K562 (cell line): ENCODE results near the gene SSTR5.

Experiments
- CCNT2 ChIP-seq: IDR thresholded peaks from 2 replicates; pipeline ENCODE4 v1.6.1; 2011; ENCODE audit warnings: borderline replicate concordance, low read depth, mild to moderate bottlenecking, moderate library complexity, mixed read lengths, low read length; ENCODE audit not compliant: insufficient read length; ENCODE audit errors: extremely low read depth
- CHD2 ChIP-seq: IDR thresholded peaks from 2 replicates; pipeline ENCODE4 v1.6.1; 2011; ENCODE audit warnings: low read depth, low read length
- CTCF ChIP-seq, 3 experiments: IDR thresholded peaks in 2 of 3; conservative IDR thresholded peaks in 1 of 3; 2 replicates each; pipeline ENCODE4 v1.5.1; 2011 to 2012; ENCODE audit warnings: low read length in 3 of 3, mild to moderate bottlenecking in 3 of 3, control low read depth in 2 of 3, improper control_type of control experiment in 1 of 3, inconsistent platforms in 1 of 3, low read depth in 1 of 3, mixed read lengths in 1 of 3, moderate library complexity in 1 of 3; ENCODE audit not compliant: insufficient read depth in 2 of 3
- ETV6 ChIP-seq, 3 experiments: fragments of 150-350 bp in 1 of 3; sonication (generic) in 1 of 3; formaldehyde crosslinking in 1 of 3; IDR thresholded peaks; 2 replicates each; pipeline versions ENCODE4 v1.6.1 to v1.8.0; 2014 to 2022; ENCODE audit warnings: borderline replicate concordance in 2 of 3, low read depth in 2 of 3, antibody characterized with exemption in 1 of 3, low read length in 1 of 3, mild to moderate bottlenecking in 1 of 3, missing genetic modification reagents in 1 of 3
- NKRF ChIP-seq: fragments of 450-650 bp; IDR thresholded peaks from 2 replicates; pipeline ENCODE4 v1.6.1; 2016; ENCODE audit warnings: borderline replicate concordance
- POLR2AphosphoS5 ChIP-seq: IDR thresholded peaks from 2 replicates; pipeline ENCODE4 v1.6.1; 2011; ENCODE audit warnings: mild to moderate bottlenecking, low read depth, low read length, moderate library complexity; ENCODE audit not compliant: control insufficient read depth, insufficient read depth
- STAT5A ChIP-seq: IDR thresholded peaks from 2 replicates; pipeline ENCODE4 v1.6.1; 2012; ENCODE audit warnings: low read length, inconsistent platforms, borderline replicate concordance
- TEAD4 ChIP-seq, 2 experiments: sonication (generic) in 1 of 2; formaldehyde crosslinking in 1 of 2; IDR thresholded peaks; 2 replicates each; pipeline versions ENCODE4 v1.6.1 to v1.8.0; 2012 to 2022; ENCODE audit warnings: borderline replicate concordance in 1 of 2, inconsistent platforms in 1 of 2, low read length in 1 of 2, mild to moderate bottlenecking in 1 of 2, missing genetic modification reagents in 1 of 2
- ZNF398 ChIP-seq: fragments of 250-450 bp; sonication (Bioruptor Pico); IDR thresholded peaks from 2 replicates; pipeline ENCODE4 v1.8.0; 2021; ENCODE audit warnings: moderate library complexity, mild to moderate bottlenecking, inconsistent platforms
- ZNF436 ChIP-seq: fragments of 250-450, 450-650 bp; sonication (Bioruptor Pico); formaldehyde crosslinking; IDR thresholded peaks from 2 replicates; pipeline ENCODE4 v1.7.0; 2020; ENCODE audit warnings: mild to moderate bottlenecking
- TF ChIP-seq, protein P1 (sequence below): sonication (generic); formaldehyde crosslinking; IDR thresholded peaks from 2 replicates; pipeline ENCODE4 v1.8.1; 2022; ENCODE audit warnings: missing genetic modification reagents
- TF ChIP-seq, protein P2 (sequence below): fragments of 250-450 bp; sonication (Bioruptor Pico); IDR thresholded peaks from 2 replicates; pipeline ENCODE4 v1.8.0; 2022; ENCODE audit warnings: moderate library complexity, mild to moderate bottlenecking, inconsistent platforms

DNA sequence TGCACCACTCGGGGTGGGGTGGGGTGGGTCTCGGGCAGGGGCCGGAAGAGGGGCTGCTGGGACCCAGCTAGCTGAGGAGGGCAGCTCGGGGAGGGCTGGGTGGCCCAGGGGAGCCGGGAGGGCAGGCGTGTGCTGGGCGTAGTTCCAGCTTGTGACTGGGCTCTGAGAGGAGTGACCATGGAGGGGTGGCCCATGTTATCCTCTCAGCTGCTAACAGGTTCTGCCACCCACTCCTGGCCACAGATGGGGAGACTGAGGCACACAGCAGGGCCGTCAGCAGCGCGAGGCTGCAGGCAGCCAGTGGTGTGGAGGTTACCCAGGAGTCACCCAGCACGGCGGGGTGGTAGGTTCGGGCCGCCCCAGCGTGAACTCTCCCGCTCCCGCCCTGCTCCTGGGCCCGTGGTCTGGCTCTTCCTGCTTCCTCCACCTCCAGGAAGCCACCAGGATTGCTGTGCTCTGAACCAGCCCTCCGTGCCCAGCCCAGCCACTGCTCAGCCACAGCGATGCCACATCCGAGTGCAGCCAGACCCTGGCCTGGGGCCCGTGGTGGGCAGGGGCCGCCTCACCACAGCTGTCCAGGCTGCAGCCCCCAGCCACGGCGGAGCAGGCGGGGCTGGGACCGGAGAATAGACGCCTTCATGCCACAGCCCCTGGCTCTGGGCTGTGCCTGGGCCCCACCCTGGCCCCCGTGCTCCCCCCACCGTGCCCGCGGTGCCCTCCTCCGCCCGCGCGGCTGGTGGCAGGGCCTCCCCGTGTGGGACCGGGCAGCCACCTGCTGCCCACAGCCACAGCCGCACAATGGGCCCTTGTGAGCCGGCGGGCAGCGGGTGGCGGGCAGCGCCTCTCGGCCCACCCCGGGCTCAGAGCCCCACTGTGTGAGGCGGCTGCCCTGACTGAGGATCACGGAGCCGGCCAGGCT lies 26.3 kb upstream of the SSTR5 start:
- no peak for TF ChIP-seq ZNF398 (CRISPR knock-in tag)
- TF ChIP-seq, protein P1, sequence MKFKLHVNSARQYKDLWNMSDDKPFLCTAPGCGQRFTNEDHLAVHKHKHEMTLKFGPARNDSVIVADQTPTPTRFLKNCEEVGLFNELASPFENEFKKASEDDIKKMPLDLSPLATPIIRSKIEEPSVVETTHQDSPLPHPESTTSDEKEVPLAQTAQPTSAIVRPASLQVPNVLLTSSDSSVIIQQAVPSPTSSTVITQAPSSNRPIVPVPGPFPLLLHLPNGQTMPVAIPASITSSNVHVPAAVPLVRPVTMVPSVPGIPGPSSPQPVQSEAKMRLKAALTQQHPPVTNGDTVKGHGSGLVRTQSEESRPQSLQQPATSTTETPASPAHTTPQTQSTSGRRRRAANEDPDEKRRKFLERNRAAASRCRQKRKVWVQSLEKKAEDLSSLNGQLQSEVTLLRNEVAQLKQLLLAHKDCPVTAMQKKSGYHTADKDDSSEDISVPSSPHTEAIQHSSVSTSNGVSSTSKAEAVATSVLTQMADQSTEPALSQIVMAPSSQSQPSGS = no peak
- no peak for TF ChIP-seq POLR2AphosphoS5
- TF ChIP-seq TEAD4 (IDR thresholded peaks at IDR 0.05; ENCODE audit: low read length) = no peak
- TF ChIP-seq TEAD4 (CRISPR knock-in tag; IDR thresholded peaks at IDR 0.05; ENCODE audit: borderline replicate concordance) = no peak
- no peak for TF ChIP-seq STAT5A
- TF ChIP-seq CTCF (IDR thresholded peaks at IDR 0.05 in 2 of 3, conservative IDR thresholded peaks at IDR 0.05 in 1 of 3; ENCODE audit: insufficient read depth in 2 of 3, low read depth in 1 of 3, low read length in 3 of 3) = no peak
- TF ChIP-seq NKRF = no peak
- no peak for TF ChIP-seq CHD2
- TF ChIP-seq, protein P2, sequence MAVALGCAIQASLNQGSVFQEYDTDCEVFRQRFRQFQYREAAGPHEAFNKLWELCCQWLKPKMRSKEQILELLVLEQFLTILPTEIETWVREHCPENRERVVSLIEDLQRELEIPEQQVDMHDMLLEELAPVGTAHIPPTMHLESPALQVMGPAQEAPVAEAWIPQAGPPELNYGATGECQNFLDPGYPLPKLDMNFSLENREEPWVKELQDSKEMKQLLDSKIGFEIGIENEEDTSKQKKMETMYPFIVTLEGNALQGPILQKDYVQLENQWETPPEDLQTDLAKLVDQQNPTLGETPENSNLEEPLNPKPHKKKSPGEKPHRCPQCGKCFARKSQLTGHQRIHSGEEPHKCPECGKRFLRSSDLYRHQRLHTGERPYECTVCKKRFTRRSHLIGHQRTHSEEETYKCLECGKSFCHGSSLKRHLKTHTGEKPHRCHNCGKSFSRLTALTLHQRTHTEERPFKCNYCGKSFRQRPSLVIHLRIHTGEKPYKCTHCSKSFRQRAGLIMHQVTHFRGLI = no peak
- TF ChIP-seq CCNT2 = no peak
- TF ChIP-seq ETV6 (IDR thresholded peaks at IDR 0.05; ENCODE audit: borderline replicate concordance in 1 of 2, low read depth in 2 of 2, low read length in 1 of 2) = no peak
- TF ChIP-seq ETV6 (CRISPR knock-in tag; IDR thresholded peaks at IDR 0.05; ENCODE audit: borderline replicate concordance) = no peak
- TF ChIP-seq ZNF436 (CRISPR knock-in tag) = no peak
